ENCODE data around the gene GFRA4. TPM values are rescaled to one million over a fixed set of nuclear protein-coding genes. Genes with fewer than 3 reads are reported as not detected.

GFRA4 gene
- under 1 TPM in 2 of 4 donors, not detected in 2; 0.16 to 0.24 TPM for polyA plus RNA-seq (ENCODE audit: insufficient read length in 4 of 4)

- DNase-seq (ENCODE audit: low read depth in 4 of 4, low spot score in 3 of 4): no peak
Measured at GRCh38 chr20:3663031-3663701, at the start of gene GFRA4. Gene GFRA4 (minus strand): TSS chr20:3663399. CDS start chr20:3663399, 0 bp downstream.

GRCh38 chr20:3712279-3712873 lies 49.2 kb upstream of the GFRA4 start, which contains the start of gene SIGLEC1:
Gene SIGLEC1 (minus strand): TSS chr20:3712600. CDS start chr20:3707128, 5,472 bp downstream.
- DNase-seq (ENCODE audit: low read depth in 4 of 4, low spot score in 3 of 4): no peak

GRCh38 chr20:3711484-3711941 lies 48.3 kb upstream of the GFRA4 start:
- no peak for DNase-seq (ENCODE audit: low read depth in 4 of 4, low spot score in 3 of 4)

GRCh38 chr20:3710703-3711483 lies 47.7 kb upstream of the GFRA4 start:
- DNase-seq (ENCODE audit: low read depth in 4 of 4, low spot score in 3 of 4): peak in 1 of 4 donors; percentile 25

- no peak for DNase-seq (ENCODE audit: low read depth in 4 of 4, low spot score in 3 of 4)
Measured at GRCh38 chr20:3710011-3710466, 46.8 kb upstream of the GFRA4 start.

GRCh38 chr20:3707508-3707899 lies 44.3 kb upstream of the GFRA4 start:
- DNase-seq (ENCODE audit: low read depth in 4 of 4, low spot score in 3 of 4): no peak

- DNase-seq (ENCODE audit: low read depth in 4 of 4, low spot score in 3 of 4): no peak
Measured at GRCh38 chr20:3706774-3707507, 43.7 kb upstream of the GFRA4 start.

- no peak for DNase-seq (ENCODE audit: low read depth in 4 of 4, low spot score in 3 of 4)
Measured at GRCh38 chr20:3705970-3706739, 43.0 kb upstream of the GFRA4 start.

GRCh38 chr20:3705491-3705969 lies 42.3 kb upstream of the GFRA4 start:
- DNase-seq (ENCODE audit: low read depth in 4 of 4, low spot score in 3 of 4): no peak

GRCh38 chr20:3704087-3704486 lies 40.9 kb upstream of the GFRA4 start:
- no peak for DNase-seq (ENCODE audit: low read depth in 4 of 4, low spot score in 3 of 4)

GRCh38 chr20:3702611-3703391 lies 39.6 kb upstream of the GFRA4 start:
- DNase-seq (ENCODE audit: low read depth in 4 of 4, low spot score in 3 of 4): no peak

- no peak for DNase-seq (ENCODE audit: low read depth in 4 of 4, low spot score in 3 of 4)
Measured at GRCh38 chr20:3701061-3701998, 38.1 kb upstream of the GFRA4 start.

- DNase-seq (ENCODE audit: low read depth in 4 of 4, low spot score in 3 of 4): no peak
Measured at GRCh38 chr20:3699037-3699436, 35.8 kb upstream of the GFRA4 start.

- DNase-seq (ENCODE audit: low read depth in 4 of 4, low spot score in 3 of 4): no peak
Measured at GRCh38 chr20:3698591-3699001, 35.4 kb upstream of the GFRA4 start.

- DNase-seq (ENCODE audit: low read depth in 4 of 4, low spot score in 3 of 4): no peak
Measured at GRCh38 chr20:3697588-3698305, 34.5 kb upstream of the GFRA4 start.

GRCh38 chr20:3696745-3697587 lies 33.8 kb upstream of the GFRA4 start:
- no peak for DNase-seq (ENCODE audit: low read depth in 4 of 4, low spot score in 3 of 4)
